A204.1 (cell line): ENCODE measurements around the gene SCN9A.
"Not testable (repeated sequence)": the region's sequence is repeated elsewhere in the genome, so short reads cannot be mapped to it uniquely, and the experiment has no call there.

Experiments
- FAIRE-seq: peaks from 2 replicates; lab custom pipeline; 2012; peaks lifted over from hg19 to GRCh38; lab: Jason Lieb, UNC

Gene SCN9A

DNA sequence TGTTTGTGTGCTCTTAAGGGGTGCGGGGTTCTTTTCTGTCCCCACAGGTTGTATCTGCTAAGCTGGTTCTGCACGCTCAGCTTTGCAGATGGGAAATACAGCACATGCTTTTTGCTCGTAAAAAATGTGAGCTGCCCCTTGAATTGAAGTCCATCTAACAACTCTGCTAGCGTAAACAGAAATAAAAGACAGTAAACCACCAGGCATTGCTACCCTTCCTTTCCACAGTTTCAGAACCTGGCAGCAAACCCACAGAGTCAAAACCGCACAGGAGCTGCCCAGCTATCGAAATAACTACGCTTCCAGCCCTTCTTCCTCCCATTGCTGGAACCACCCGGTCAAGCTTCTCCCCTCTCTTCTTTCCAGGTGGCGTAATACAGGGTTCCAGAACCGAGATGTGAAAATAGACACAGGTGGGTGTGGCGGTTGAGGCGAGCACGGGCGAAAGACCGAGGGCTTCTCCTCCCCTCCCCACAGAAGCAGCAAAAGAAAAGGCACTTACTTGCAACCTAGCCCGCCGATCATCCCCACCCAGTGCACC, 479 bp downstream of the SCN9A start:
- FAIRE-seq, result no peak

DNA sequence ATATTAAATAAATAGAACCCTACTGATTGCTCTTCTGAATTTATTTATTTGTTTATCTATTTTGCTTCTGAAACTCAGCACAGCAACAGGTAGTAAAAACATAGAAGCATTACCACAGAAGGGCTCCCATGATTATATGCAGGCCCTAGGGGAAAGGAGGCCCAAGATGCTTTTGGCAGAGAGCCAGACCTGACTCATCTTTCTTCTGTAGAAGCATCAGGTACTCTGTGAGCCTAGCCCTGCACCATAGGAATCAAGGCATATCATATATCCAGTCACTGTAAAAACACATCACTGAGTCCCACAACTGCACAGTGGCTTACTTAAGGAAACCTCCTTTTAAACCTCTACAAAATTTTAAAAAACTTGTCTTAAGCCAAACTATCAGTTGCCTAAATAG, 1.8 kb downstream of the SCN9A start:
- no peak for FAIRE-seq

DNA sequence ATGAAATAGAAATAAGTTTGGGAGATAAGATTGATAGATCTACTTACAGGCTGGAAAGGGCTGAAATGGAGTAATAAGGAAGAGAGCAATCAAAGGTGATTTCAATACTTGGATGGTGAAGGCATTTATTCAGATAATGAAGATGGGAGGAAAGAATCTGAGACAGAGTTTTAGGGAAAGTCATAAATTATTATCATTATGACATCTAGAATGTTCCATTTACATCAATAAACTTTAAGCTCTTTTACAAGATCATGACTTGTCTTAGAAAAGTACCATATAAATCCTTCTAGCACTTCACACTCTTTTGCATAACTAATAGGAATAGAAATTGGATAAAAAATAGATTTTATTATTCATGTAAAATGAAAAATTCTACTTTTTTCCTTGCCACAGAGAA, 2.2 kb downstream of the SCN9A start:
- FAIRE-seq, result no peak

DNA sequence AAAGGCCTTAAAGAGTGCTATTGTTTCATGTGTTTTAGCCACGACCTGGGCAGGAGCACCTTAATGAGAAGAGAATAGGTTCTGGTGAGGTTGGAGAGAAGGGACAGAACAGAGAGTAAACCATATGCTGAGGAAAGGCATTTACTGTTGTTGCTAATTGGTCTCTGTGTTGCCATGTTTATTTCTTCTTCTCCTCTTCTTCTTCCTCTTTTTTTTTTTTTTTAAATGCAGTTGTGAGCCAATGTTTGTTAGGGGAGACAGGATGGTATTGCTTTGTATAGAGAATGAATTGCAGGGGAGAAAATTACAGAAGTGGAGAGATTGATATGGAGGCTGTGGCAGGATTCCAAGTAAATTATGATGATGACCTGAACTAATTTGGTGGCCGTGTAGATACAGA, 2.6 kb downstream of the SCN9A start:
- FAIRE-seq, result no peak

DNA sequence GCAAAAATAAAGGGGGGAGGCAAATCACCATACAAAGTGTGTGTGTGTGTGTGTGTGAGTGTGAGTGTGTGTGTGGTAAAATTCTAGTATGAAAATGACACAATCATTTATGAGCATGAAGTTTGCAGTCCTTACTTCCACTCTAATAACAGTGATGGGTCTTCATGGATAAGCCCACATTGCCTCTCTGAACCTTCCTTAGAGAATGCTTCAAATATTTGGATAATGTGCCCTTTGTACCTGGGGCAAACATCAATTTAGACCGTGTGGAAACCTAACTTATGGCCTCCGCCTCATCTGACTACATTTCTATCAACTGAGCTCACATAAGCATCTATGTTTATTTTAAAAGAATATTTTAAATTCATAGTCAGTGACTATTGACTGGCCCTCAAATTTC, 3.7 kb downstream of the SCN9A start:
- FAIRE-seq, result no peak

DNA sequence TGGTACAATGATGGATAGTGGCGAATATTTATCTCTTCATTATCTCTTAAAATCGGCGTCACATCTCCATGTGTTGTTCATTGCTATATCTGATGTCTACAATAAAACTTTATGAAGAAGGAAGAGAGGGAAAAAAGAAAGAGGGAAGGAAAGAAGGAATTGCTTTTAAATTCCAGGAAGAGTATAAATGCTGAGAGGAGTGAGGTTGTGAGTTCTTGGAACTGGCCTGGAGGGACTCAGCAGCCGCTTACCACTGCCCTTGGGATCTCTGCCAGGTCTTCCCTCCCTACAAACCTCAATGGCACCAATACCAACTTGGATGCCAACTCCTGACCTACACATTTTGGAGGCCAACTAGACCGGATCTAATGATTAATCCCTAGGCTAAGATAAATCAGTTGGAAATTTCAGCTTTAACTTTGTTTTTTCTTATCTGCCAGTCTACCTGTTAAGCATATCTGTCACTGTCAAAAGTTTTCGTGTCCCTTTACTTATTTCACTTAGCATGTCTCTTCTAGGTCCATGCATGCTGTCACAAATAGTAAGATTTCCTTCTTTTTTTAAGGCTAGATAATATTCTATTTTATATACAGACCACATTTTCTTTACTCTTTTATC, 9.8 kb downstream of the SCN9A start:
- FAIRE-seq, result no peak

DNA sequence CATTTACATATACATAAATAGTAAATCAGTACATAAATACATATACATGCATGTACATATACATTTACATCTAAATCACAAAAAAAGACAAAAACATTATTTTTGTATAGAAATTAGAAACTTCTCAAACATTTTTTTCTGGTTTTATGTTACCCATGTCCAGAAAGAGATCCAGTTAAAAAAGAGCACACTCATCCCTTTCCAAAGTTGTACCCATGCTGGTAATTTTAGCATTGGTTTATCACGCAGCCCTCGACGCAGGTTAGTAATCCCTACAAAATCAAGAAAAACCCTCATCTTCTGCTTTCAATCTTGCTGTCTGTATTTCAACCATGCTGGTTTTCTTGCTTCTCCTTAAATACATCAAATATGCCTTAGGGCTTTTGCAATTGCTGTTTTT, 10.5 kb downstream of the SCN9A start:
- no peak for FAIRE-seq

DNA sequence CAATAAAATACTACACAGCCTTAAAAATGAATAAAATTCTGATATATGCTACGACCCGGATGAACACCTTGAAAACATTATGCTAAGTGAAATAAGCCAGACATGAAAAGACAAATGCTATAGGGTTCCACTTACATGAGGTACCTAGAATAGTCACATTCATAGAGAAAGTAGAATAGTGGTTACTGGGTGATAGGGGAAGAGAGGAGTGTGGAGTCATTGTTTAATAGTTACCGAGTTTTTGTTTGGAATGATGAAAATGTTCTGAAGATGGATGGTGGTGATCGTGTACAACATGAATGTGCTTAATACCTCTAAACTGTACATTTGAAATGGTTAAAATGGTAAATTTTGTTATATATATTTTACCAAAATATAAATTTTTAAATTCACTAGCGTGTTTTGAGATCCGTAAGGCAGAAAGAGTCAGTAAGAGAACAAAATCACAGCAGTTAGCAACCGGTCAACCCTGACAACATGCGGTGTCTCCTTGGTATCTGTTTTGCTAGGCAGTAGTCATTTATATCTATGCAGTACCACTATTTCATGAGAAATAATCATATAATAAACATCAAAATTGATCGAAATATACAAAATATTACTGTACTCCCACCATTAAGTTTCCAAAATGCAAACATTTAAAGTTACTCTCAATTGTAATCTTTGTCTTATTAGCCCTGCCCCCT, 11.1 kb downstream of the SCN9A start:
- no peak for FAIRE-seq

DNA sequence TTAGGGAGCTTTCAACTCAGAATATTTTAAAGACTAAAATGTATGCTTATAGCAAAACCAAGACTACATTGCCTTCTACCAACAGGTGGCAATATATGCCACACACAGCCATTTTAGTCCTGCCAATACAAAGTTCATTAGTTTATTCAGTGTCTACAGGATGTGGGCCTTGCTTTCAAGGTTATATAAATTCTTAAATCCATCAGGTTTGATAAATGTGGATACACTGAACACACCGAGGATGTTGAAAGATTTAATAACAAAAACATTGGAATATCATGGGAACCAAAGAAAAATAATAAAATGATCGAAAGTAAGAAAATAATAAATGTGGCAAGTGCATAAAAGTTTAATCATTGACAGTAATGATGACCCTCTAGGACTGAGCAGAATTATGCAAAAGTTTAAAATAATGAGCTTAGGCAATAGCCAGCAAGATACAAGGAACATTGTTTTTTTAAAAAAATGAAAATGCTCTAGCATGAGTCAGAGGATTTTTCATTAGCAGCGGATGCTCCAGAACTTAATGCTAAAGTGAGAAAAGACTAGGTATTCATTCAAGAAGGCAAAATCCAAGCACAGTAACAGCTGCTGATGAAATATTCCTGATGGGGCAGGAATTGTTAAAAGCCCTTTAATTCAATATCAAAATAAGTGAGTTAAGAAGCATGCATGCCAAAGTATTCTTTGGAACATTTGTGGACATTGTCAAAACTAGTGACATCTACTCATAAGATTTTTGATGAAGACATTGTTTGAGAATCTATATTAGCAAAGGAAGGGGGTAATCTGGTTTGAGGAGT, 14.2 kb downstream of the SCN9A start:
- peak; percentile 53 for FAIRE-seq

DNA sequence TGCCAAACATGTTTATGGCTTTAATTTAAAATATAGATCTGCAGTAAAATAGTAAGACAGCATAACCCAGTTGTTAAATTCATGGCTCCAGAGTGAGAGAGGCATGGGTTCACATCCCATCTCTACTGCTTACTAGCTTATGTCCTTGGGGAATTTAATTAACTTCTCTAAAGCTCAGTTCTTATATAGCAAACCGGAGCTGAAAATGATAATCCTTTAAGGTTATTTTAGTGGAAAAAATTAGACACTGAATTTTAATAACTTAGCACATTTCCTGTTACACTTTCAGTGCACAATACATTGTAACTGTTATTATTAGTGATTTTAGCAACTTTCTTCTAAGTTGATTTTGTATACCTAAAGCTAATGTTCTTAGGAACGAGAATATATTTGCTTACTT, 14.8 kb downstream of the SCN9A start:
- no peak for FAIRE-seq

DNA sequence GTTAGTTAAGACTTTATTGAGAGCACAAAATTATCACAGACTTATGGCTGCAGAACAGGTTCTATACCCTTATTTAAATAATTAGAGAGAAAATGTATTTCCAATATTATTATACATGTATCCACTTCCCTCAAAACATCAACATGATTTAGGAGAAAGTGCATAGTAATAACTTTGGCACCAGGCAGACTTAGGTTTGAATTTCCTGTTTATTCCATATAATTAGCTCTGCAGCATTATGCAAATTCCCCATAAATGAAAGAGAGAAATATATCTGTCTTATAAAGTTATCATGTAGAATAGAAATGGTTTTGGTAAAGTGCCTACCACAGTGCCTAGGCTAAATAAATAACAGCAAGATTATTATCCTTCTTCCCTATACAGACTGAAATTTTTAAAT, 15.3 kb downstream of the SCN9A start:
- FAIRE-seq, result no peak

DNA sequence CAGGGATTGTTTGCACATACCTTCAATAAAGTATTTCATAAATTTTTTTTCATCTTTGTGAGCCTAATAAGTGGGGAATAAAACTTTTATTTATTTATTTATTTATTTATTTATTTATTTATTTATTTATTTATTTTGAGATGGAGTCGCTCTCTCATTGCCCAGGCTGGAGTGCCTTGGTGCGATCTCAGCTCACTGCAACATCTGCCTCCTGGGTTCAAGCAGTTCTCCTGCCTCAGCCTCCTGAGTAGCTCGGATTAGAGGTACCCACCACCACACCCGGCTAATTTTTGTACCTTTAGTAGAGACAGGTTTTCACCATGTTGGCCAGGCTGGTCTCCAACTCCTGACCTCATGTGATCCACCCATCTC, 17.8 kb downstream of the SCN9A start:
- not testable (repeated sequence) for FAIRE-seq

DNA sequence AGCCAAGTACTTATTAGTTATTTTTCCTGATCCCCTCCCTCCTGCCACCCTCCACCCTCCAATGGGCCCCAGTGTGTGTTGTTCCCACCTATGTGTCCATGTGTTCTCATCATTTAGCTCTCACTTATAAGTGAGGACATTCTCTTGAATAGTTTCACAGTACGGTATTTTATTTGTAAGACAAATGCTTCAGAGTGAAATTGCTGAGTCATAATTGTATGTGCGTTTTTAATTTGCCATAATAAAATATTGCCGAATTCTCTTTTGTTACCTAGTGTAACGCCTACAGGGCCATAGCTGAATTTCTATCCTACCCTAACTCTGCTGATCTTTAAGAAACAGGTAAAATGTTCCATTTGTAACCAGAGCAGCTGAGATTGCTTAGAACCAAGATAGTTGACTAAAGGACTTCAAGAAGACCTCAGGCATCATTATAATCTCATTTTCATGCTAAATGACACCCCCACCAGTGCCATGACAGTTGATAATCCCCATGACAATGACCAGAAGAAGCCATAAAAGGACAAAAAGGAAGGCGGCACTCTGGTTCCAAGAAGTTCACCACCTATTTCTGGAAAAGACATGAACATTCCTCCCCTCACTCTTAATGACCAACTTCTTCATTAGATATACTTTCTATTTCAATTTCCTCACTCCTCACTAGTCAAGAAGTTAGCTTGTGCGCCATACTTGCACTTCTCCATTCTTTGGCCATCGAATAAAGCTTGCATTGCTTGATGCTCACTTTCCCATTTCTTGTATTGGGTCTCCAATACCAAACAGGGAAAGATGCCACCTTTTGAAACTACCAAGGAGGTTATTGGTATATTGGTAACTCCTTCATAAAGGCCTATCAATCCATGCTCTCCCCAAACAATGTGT, 18.4 kb downstream of the SCN9A start:
- no peak for FAIRE-seq

DNA sequence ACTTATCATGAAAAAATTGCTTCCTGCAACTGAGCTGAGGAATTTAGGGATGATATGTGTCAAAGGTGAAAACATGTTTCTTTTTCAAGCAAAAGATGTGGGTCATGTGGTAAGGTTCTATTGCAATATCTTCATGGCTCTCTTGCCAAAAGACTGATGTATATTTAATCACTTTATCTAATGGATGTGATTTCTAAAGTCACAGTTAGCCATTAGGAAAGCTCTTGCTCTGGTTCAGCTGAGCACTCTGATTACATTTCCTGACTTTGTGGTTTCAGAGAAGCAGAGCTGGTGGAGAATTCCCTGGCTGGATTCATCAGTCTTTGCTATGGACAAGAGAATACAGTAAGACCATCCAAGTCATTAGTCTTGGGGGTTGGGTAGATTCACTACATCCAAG, 24.4 kb downstream of the SCN9A start:
- no peak for FAIRE-seq

DNA sequence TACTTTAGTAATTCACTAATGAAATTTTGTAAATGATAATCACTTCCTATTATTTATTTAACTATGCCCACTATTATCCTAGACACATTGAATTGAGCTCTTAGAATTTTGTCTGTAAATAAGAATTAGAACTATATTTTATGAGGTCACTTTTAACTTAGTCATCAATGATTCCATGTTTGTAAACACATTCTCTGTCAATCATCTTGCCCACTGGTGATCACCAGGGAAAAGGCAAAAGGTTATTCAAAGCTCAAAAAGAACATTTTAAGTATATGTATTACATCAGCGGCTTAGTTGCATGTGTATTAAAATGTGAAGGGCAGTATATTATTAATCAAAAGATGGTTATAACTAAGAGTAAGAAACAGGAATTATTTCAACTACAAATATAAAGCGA, 25.2 kb downstream of the SCN9A start:
- FAIRE-seq, result no peak

DNA sequence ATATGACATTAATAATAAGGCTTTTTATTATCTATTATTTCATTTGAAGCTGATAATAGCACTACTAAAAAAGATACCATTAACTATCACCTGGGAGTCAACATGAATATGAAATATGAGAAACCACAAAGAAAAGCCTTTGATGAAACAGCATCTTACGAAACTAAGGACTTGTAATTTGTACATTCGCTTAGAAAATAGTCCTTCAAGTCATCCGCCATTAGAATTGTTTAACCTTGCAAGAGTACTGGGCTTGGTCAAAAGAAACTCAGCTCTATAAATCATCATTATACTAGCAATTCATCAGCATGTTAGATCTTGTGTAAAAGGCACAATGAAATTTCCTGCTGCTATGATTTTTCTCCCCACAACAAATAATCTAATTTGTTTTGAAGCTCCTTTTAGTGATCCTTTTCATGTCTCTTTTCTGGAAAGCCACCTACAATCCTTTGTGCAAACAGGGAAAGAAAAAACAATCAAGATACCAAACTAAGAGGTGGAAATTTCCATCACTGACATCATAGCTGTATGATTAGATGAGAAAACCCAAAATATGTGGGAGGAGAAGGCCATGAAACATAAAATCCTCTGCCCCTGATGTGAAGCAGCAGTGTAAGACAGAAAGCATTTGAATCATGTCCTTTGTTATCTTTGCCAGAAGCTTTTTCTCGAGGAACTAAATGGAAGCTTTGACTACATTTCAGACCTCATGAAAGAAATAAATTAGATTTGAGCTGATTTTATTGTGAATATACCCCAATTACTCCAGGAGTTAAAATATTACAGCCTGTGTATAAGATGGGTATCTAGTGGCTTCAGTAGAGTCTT, 31.2 kb downstream of the SCN9A start:
- FAIRE-seq, result no peak

DNA sequence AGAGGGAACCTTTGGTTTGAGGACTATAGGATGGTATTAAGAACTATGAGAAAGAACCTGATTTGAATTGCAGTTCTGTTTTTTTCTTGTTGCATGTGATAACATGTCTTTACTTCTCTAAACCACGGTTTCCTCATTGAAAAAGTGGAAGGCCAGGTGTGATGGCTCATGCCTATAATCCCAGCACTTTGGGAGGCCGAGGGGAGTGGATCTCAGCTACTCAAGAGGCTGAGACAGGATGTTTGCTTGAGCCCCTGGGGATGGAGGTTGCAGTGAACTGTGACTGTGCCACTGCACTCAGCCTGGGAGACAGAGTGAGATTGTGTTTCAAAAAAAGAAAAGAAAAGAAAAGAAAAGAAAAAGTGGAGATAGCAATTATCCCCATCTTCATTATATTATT, 32.3 kb downstream of the SCN9A start:
- FAIRE-seq, result no peak

DNA sequence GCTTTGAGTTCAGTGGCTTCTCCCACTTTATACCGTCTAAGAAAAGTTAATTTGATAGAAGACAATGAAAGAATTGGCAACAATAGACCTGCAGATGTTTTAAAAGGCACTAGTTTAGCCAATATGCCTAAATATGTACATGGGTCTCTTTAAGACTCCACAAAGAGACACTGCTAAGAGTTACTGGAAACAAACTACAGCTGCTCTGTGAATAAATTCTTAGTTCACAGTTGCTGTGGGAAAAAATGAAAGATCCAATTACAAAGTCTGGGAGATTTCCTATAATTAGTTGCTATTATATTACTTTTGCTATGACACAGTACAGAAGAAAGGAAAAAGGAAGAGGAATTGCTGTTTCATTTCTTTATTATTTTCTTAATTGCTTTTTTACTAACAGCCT, 34.3 kb downstream of the SCN9A start:
- no peak for FAIRE-seq

DNA sequence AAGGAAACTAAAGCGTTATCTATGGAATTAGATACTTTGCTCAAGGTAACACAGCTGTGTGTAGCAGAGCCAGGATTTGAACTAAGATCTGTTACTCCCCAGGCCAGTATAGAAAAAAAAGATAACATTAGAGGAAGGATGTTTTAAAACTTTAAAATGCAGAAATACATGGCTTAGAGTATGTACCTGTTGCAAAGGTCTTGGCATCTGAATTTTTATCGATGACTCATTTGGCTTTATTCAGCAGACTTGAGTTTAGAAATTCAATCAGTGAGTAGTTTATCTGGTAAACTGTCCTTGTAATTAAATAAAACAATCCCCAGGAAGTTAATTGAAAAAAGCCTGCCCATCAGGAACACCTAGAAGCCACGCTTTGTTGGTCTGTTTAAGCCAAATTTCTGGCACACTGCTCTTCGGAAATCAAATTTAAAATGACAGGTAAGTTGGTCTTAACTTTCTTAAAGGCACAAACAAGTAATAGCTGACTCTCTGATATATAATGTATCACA, 36.9 kb downstream of the SCN9A start:
- FAIRE-seq, result no peak

DNA sequence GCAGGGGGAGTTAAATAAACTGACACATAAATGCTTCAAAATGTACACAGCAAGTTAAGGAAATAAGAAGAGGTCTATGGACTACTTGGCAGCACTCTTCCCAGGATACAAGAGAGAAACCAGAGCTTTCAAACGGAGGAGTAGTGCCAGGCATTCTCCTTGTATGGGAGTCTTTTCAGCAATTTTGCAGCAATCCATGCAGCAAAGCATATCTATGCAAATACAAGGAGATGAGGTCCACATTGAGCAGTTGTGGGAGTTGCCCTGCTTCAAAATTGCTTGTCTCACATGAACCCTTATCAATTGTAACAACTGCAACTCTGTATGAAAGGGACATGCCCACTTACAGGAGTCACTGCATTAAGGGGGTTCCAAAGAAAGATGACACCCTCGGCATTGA, 37.8 kb downstream of the SCN9A start:
- no peak for FAIRE-seq

DNA sequence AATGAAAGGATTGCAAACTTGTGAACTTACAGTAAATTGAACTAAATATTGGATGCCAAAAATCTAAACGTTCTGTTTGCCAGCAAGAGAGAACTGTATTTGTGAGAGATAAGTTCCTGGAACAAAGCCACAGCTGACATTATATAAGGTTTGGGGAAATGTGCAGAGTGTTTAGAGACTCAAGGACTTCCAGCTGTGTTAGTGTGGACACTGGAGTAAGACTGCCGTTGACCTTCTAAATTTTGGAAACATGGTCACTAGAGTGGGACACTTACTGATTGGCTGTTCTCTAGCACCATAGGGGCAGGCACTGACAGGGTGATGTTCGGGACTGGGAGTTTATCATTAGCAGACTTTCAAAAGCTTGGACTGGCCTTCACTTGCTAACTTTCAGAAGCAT, 40.5 kb downstream of the SCN9A start:
- FAIRE-seq, result no peak
